Adrenal gland (tissue), 5 donors: ENCODE data around the gene SLC24A4.

ENCODE experiments used
- POLR2A ChIP-seq, 2 donors: fragments of 450-650 bp; IDR thresholded peaks; one replicate each; pipeline ENCODE4 v1.6.1; 2017; ENCODE audit warnings: antibody characterized with exemption in 2 of 2, mild to moderate bottlenecking in 2 of 2, moderate library complexity in 1 of 2
- TF ChIP-seq, protein P1 (sequence below), 6 experiments: fragments of 450-650 bp in 4 of 6; fragments of 200-600 bp in 2 of 6; sonication (generic) in 1 of 6; IDR thresholded peaks; 1 replicate in 5 of 6; 2 replicates in 1 of 6; pipeline versions ENCODE4 v1.5.1 to v1.8.0; 2016 to 2021; ENCODE audit warnings: antibody characterized with exemption in 6 of 6, mild to moderate bottlenecking in 2 of 6, moderate library complexity in 1 of 6
- donor health status: DM: no; HTN: no; CAD: no.

DNA sequence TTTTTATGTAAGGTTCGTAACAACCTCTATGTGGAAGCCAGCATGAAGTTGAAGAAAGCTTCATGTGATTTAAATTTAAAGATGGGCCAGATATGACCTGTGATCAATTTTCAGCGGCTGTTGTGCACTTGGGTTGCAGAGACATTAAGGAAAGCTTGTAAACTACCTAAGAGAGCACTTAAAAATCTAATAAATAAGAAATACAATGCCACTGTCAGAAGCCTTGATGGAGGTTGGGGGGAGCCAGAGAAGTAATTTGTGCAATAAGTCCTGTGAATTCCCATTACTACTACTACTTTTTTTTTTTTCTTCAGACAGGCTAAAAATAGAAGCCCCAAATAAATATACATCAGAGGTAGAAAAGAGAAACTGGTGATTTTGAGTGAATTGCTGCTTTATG, 30.3 kb upstream of the SLC24A4 start:
- TF ChIP-seq, protein P1, sequence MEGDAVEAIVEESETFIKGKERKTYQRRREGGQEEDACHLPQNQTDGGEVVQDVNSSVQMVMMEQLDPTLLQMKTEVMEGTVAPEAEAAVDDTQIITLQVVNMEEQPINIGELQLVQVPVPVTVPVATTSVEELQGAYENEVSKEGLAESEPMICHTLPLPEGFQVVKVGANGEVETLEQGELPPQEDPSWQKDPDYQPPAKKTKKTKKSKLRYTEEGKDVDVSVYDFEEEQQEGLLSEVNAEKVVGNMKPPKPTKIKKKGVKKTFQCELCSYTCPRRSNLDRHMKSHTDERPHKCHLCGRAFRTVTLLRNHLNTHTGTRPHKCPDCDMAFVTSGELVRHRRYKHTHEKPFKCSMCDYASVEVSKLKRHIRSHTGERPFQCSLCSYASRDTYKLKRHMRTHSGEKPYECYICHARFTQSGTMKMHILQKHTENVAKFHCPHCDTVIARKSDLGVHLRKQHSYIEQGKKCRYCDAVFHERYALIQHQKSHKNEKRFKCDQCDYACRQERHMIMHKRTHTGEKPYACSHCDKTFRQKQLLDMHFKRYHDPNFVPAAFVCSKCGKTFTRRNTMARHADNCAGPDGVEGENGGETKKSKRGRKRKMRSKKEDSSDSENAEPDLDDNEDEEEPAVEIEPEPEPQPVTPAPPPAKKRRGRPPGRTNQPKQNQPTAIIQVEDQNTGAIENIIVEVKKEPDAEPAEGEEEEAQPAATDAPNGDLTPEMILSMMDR (IDR thresholded peaks at IDR 0.05) = no peak
- TF ChIP-seq POLR2A (IDR thresholded peaks at IDR 0.05) = no peak
